Tibial nerve (tissue), 4 donors: ENCODE measurements around the gene UPF1. TPM values are rescaled to one million over a fixed set of nuclear protein-coding genes. Genes with fewer than 3 reads are reported as not detected.

Source experiments
- DNase-seq, 2 donors: peaks; one replicate each; pipeline ENCODE4 v3.0.0-alpha.2; 2019; ENCODE audit warnings: low spot score in 2 of 2
- H3K27ac ChIP-seq, 4 donors: fragments of 200-600 bp; sonication (generic) in 3 of 4; one replicate each; pipeline ENCODE4 v1.5.1; 2017 to 2019; ENCODE audit warnings: mild to moderate bottlenecking in 1 of 4
- H3K27me3 ChIP-seq, 2 donors: fragments of 200-600 bp; sonication (generic) in 1 of 2; one replicate each; pipeline versions ENCODE4 v1.5.1 to v1.6.0; 2017 to 2019
- H3K36me3 ChIP-seq, 3 donors: fragments of 200-600 bp; sonication (generic); one replicate each; pipeline ENCODE4 v1.5.1; 2018 to 2019
- H3K4me1 ChIP-seq, 4 donors: fragments of 200-600 bp; sonication (generic) in 3 of 4; one replicate each; pipeline ENCODE4 v1.5.1; 2017 to 2019
- H3K4me3 ChIP-seq, 4 donors: fragments of 200-600 bp; sonication (generic) in 3 of 4; one replicate each; pipeline ENCODE4 v1.5.1; 2017 to 2019; ENCODE audit warnings: mild to moderate bottlenecking in 1 of 4, moderate library complexity in 1 of 4
- H3K9me3 ChIP-seq, 4 donors: fragments of 200-600 bp; sonication (generic) in 3 of 4; one replicate each; pipeline ENCODE4 v1.5.1; 2017 to 2019
- EP300 ChIP-seq, 2 donors: sonication (generic); formaldehyde crosslinking; IDR thresholded peaks; one replicate each; pipeline ENCODE4 v1.6.1; 2017; ENCODE audit warnings: antibody characterized with exemption in 2 of 2, mild to moderate bottlenecking in 1 of 2
- POLR2A ChIP-seq, 2 donors: fragments of 450-650 bp; IDR thresholded peaks; one replicate each; pipeline ENCODE4 v1.6.1; 2017; ENCODE audit warnings: antibody characterized with exemption in 2 of 2, mild to moderate bottlenecking in 2 of 2, moderate library complexity in 2 of 2
- WGBS, 2 donors: methylation state at CpG; one replicate each; pipeline ENCODE4 v1.1.5; 2018; 5-methylcytosine and 5-hydroxymethylcytosine counted together
- total RNA-seq, 4 donors: library from RNA; depleted of rRNA; stranded (reverse); fragments of >200 nt; gene quantifications; one replicate each; pipeline ENCODE4 v1.1.0, GENCODE V29; 2016
- TF ChIP-seq, protein P1 (sequence below), 5 experiments: fragments of 200-600 bp in 3 of 5; fragments of 450-650 bp in 2 of 5; sonication (generic) in 3 of 5; IDR thresholded peaks; one replicate each; pipeline ENCODE4 v1.5.1; 2016 to 2019; ENCODE audit warnings: antibody characterized with exemption in 5 of 5, mild to moderate bottlenecking in 3 of 5, moderate library complexity in 2 of 5

UPF1 gene
- total RNA-seq, 4 donors from 2014 or later = 75.6 to 117 (median 87.9) TPM

GRCh38 chr19:18878858-18879578, 47.3 kb downstream of the UPF1 start:
- WGBS, 2 donors = 93 to 94% methylated on average over 25 to 34 of the region's 34 CpGs
- Histone ChIP-seq H3K27ac (no peak overlapping the region), H3K9me3 (peaks cover 0 to 10% (median 0%) of the 10 kb centered on the region in 4 donors)

GRCh38 chr19:18879579-18880373, 48.0 kb downstream of the UPF1 start:
- H3K4me1 ChIP-seq = no peaks in the 10 kb centered on the region
- no peaks in the 10 kb centered on the region for H3K27me3 ChIP-seq
- TF ChIP-seq EP300 (IDR thresholded peaks at IDR 0.05) (no peak), POLR2A (IDR thresholded peaks at IDR 0.05) (no peak)
- TF ChIP-seq, protein P1, sequence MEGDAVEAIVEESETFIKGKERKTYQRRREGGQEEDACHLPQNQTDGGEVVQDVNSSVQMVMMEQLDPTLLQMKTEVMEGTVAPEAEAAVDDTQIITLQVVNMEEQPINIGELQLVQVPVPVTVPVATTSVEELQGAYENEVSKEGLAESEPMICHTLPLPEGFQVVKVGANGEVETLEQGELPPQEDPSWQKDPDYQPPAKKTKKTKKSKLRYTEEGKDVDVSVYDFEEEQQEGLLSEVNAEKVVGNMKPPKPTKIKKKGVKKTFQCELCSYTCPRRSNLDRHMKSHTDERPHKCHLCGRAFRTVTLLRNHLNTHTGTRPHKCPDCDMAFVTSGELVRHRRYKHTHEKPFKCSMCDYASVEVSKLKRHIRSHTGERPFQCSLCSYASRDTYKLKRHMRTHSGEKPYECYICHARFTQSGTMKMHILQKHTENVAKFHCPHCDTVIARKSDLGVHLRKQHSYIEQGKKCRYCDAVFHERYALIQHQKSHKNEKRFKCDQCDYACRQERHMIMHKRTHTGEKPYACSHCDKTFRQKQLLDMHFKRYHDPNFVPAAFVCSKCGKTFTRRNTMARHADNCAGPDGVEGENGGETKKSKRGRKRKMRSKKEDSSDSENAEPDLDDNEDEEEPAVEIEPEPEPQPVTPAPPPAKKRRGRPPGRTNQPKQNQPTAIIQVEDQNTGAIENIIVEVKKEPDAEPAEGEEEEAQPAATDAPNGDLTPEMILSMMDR (IDR thresholded peaks at IDR 0.05) = no peak
- no peak overlapping the region for H3K4me3 ChIP-seq
- peaks cover 0 to 83% (median 3%) of the 10 kb centered on the region in 3 donors for H3K36me3 ChIP-seq
- 74 to 76% methylated on average over 13 of the region's 13 CpGs for WGBS, 2 donors
- H3K9me3 ChIP-seq = peaks cover 0 to 10% (median 0%) of the 10 kb centered on the region in 4 donors
- no peak for DNase-seq
- H3K27ac ChIP-seq = no peak overlapping the region

More at GRCh38 chr19:18878858-18879578, 47.3 kb downstream of the UPF1 start:
- peaks cover 0 to 89% (median 3%) of the 10 kb centered on the region in 3 donors for H3K36me3 ChIP-seq
- H3K4me3 ChIP-seq = no peak overlapping the region
- H3K4me1 ChIP-seq = no peaks in the 10 kb centered on the region
- no peaks in the 10 kb centered on the region for H3K27me3 ChIP-seq
- TF ChIP-seq, protein P1 (IDR thresholded peaks at IDR 0.05) = no peak
- TF ChIP-seq EP300 (IDR thresholded peaks at IDR 0.05) (no peak), POLR2A (IDR thresholded peaks at IDR 0.05) (no peak)
- no peak for DNase-seq

GRCh38 chr19:18881491-18881890, 49.7 kb downstream of the UPF1 start:
- no peak overlapping the region for H3K27ac ChIP-seq
- H3K36me3 ChIP-seq = peaks cover 0 to 73% (median 3%) of the 10 kb centered on the region in 3 donors
- WGBS, 2 donors = 91 to 92% methylated on average over 7 of the region's 7 CpGs
- no peaks in the 10 kb centered on the region for H3K27me3 ChIP-seq
- no peak for DNase-seq
- H3K4me1 ChIP-seq = no peaks in the 10 kb centered on the region
- H3K9me3 ChIP-seq = peaks cover 0 to 9% (median 0%) of the 10 kb centered on the region in 4 donors
- H3K4me3 ChIP-seq = no peak overlapping the region
- TF ChIP-seq EP300 (IDR thresholded peaks at IDR 0.05) = no peak
- no peak for TF ChIP-seq POLR2A (IDR thresholded peaks at IDR 0.05)
- TF ChIP-seq, protein P1 (IDR thresholded peaks at IDR 0.05) = no peak

DNA sequence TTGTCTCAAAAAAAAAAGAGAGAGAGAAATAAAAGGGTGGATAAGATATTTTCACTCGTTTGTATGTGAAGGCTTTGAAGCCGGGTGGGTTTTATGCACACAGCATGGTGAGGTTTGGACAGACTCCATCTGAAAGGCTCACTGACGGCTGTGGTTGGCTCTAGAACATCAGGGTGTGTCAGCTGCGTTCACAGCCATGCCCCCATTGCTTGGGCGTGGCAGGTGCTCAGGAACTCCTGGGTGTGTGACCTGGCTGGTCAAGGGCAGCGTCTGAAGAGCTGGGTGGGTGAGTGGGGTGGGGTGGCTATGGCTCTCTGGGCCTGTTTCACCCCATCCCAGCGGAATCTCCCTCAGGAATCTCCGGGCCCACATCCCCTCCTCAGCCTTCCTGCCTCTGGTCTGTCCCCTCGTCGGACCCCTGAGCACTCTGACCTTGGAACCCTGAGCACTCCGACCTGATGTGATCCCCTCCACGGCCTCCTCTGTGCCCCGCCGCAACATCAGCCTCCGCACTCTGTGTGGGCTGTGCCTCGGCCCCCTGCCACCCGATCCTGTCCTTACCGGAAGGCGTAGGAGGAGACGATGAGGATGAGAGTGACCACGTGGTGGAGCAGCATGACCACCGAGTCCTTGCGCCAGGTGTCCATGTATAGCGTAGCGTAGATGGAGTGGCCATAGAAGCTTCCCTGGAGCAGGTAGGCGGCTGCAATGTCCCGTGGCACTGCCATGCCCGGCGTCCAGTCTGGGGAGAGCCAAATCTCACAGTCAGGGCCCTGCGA, 52.0 kb downstream of the UPF1 start:
- no peak for DNase-seq
- no peak overlapping the region for H3K27ac ChIP-seq
- H3K4me1 ChIP-seq = no peaks in the 10 kb centered on the region
- no peaks in the 10 kb centered on the region for H3K27me3 ChIP-seq
- 83 to 87% methylated on average over 30 of the region's 30 CpGs for WGBS, 2 donors
- no peaks in the 10 kb centered on the region for H3K9me3 ChIP-seq
- H3K4me3 ChIP-seq = no peak overlapping the region
- TF ChIP-seq, protein P1 (IDR thresholded peaks at IDR 0.05) = no peak
- TF ChIP-seq POLR2A (IDR thresholded peaks at IDR 0.05) (no peak), EP300 (IDR thresholded peaks at IDR 0.05) (no peak)
- H3K36me3 ChIP-seq = peaks cover 0 to 65% (median 0%) of the 10 kb centered on the region in 3 donors
